HUES6 (cell line): ENCODE data around the gene GABRD.

Source experiments
- H3K27ac ChIP-seq: 2 replicates; pipeline ENCODE4 v1.7.0; 2013; ENCODE audit warnings: low read depth, mild to moderate bottlenecking, low read length, inconsistent platforms
- H3K27me3 ChIP-seq: 2 replicates; pipeline ENCODE4 v1.6.1; 2013; ENCODE audit warnings: low read length; ENCODE audit not compliant: control insufficient read depth, insufficient read depth
- H3K36me3 ChIP-seq: 2 replicates; pipeline ENCODE4 v1.6.1; 2013; ENCODE audit warnings: low read length; ENCODE audit not compliant: control insufficient read depth, insufficient read depth
- H3K4me1 ChIP-seq: 2 replicates; pipeline ENCODE4 v1.6.1; 2013; ENCODE audit warnings: low read length; ENCODE audit not compliant: control insufficient read depth, insufficient read depth
- H3K4me3 ChIP-seq: 2 replicates; pipeline ENCODE4 v1.5.1; 2013; ENCODE audit warnings: low read depth, low read length
- H3K9ac ChIP-seq: one replicate; pipeline ENCODE4 v1.6.1; 2013; ENCODE audit warnings: mild to moderate bottlenecking, low read length
- H3K9me3 ChIP-seq: 2 replicates; pipeline ENCODE4 v1.6.1; 2013; ENCODE audit warnings: low read depth, low read length; ENCODE audit not compliant: control insufficient read depth, insufficient read depth

GABRD gene

DNA sequence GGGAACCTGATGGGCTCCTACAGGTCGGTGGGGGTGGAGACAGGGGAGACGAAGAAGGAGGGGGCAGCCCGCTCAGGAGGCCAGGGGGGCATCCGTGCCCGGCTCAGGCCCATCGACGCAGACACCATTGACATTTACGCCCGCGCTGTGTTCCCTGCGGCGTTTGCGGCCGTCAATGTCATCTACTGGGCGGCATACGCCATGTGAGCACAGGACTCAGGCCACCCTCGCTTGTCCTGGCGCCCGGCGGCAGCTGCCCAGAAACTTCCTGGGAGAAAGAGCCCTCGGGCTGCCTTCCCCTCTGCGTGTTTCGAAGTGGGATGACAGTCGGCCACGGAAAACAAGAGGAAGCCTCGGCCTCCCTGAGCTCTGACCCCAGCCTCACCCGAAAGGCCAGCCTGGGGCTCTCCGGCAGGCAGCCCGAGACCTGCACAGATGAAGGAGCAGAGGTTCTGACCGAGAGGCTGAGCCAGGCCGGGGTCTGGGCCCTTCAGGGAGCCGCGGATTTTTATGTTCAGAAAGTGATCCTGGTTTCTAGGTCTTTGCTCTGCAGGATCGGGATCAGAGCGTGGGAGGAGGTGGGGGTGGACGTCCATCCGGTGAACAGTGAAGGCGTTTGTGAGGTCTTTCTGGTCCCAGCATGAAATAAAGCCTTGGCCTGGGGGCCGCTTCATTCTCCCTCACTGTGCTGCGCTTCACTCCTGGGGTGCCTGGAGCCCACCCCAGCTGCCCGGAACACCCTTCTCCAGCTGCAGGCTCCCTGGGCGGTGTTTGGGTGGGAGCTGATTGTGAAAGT, 11.1 kb downstream of the GABRD start:
- Histone ChIP-seq H3K4me1 (peaks cover 6% of the 10 kb centered on the region; the same call in 1 of the 2 replicates), H3K4me3 (no peak overlapping the region)

DNA sequence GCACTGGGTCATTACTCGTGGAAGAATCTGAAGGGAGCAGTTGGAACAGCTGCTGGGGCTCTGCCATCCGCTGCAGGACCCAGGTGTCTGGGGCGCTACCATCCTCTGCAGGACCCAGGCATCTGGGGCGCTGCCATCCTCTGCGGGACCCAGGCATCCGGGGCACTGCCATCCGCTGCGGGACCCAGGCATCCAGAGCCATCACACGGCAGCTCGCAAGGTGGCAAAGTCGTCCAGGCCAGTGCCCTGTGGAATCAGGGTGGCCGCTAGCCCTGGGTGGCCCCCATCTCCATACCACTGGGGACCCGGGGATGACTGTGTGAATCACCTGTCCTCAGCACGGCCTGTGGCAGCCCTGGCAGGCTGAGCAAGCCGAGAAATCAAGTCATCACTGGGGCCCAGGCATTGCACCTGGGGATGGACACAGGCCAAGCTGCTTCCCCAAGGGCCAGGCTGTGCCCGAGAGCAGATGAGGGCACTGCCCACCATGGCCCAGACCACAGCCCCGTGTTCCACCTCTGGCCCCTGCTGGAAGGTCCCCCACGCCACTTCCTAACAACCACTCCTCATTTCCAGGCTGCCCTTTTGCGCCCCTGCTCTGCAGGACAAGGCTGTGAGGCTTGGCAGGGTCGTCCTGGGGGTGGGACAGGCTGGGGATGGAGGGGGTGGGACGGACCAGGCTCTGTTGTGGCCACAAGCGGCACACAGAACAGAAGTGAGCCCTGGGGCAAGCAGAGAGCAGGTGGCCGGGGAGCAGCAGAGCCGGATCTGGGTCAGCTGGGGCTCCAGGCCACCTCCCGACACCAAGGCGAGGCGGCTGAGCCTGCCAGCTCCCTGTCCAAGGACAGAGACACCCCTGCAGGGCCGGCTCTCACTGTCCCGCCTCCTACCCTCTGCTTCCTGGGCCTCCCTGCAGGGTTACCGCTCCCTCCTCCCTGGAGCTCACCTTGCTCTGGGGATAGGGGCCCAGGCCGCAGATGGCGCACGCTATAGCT, 12.7 kb downstream of the GABRD start:
- no peaks in the 10 kb centered on the region; the same call in 1 of the 2 replicates for H3K27me3 ChIP-seq
- no peaks in the 10 kb centered on the region for H3K9me3 ChIP-seq
- no peaks in the 10 kb centered on the region for H3K36me3 ChIP-seq
- no peak overlapping the region for H3K4me3 ChIP-seq
- peaks cover 6% of the 10 kb centered on the region; the same call in 1 of the 2 replicates for H3K4me1 ChIP-seq
- no peak overlapping the region for H3K9ac ChIP-seq
- no peak overlapping the region for H3K27ac ChIP-seq

More for the DNA sequence above, 11.1 kb downstream of the GABRD start:
- H3K36me3 ChIP-seq: no peaks in the 10 kb centered on the region
- no peaks in the 10 kb centered on the region for H3K9me3 ChIP-seq
- no peak overlapping the region for H3K9ac ChIP-seq
- no peaks in the 10 kb centered on the region; the same call in 1 of the 2 replicates for H3K27me3 ChIP-seq
- no peak overlapping the region for H3K27ac ChIP-seq

DNA sequence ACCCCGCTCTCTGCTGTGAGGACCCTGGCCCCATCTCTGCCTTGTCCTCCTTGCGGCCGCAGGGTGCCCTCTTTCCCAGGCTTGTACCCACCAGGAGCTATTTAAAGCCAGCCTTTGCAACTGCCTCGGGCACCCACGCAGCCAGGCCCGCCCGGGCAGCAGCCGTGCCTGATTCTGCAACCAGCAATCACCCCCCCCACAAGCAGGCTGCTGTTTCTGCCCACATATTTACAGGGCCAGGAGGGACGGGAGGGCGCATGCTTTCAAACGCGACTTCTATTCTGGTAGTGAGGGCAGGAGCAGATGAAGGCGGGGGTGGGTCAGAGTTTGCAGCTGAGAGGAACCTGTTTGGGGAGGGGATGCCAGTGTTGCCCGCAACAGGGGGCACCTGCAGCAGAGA, 13.6 kb downstream of the GABRD start:
- H3K4me3 ChIP-seq: no peak overlapping the region
- H3K9me3 ChIP-seq: no peaks in the 10 kb centered on the region
- no peaks in the 10 kb centered on the region for H3K36me3 ChIP-seq
- no peak overlapping the region for H3K27ac ChIP-seq
- peaks cover 6% of the 10 kb centered on the region; the same call in 1 of the 2 replicates for H3K4me1 ChIP-seq
- H3K9ac ChIP-seq: no peak overlapping the region
- no peaks in the 10 kb centered on the region; the same call in 1 of the 2 replicates for H3K27me3 ChIP-seq

DNA sequence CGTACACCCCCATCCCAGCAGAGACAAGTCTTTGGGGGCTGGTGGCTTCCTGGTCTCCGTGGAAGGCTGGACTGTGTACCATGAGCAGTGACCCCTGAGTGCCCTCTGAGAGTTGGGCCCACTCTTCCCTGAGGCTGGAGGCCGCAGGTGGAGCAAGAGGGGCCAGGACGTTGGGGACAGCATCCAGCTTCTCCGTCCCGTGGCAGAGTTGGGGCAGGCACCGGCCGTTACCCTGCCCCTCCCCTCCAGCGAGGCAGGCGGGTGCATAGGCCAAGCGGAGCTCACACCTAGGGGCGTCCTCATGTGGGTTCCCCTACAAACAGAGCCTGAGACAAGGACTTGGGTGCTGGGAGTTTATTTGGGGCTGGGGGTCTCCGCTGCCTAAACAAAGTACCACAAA, 14.0 kb downstream of the GABRD start:
- Histone ChIP-seq H3K9ac (no peak overlapping the region), H3K4me1 (peaks cover 6% of the 10 kb centered on the region; the same call in 1 of the 2 replicates), H3K4me3 (no peak overlapping the region), H3K9me3 (no peaks in the 10 kb centered on the region), H3K27me3 (no peaks in the 10 kb centered on the region; the same call in 1 of the 2 replicates), H3K27ac (no peak overlapping the region), H3K36me3 (no peaks in the 10 kb centered on the region)

DNA sequence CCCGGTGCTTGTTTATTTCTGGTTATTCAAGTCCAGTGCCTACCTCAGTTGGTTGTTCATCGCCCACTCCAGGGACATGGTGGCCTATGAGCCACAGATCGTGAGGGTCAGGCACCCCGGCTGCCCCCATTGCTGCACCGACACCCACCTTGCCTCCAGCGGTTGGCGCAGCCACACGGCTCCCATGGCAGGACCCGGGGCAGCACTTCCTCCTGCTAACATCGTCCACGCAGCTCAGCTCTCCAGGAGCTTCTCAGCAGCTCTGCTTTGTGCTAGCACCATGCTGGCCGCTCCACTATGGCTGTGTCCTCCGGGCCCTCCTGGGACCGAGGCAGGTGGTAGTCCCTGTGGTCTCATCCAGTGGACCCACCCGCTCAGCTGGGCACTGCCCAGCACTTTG, 17.1 kb downstream of the GABRD start:
- Histone ChIP-seq H3K9ac (no peak overlapping the region), H3K36me3 (no peaks in the 10 kb centered on the region), H3K4me1 (peaks cover 6% of the 10 kb centered on the region; the same call in 1 of the 2 replicates), H3K9me3 (peaks cover 3% of the 10 kb centered on the region; the same call in 1 of the 2 replicates), H3K27ac (no peak overlapping the region), H3K4me3 (no peak overlapping the region), H3K27me3 (no peaks in the 10 kb centered on the region)

DNA sequence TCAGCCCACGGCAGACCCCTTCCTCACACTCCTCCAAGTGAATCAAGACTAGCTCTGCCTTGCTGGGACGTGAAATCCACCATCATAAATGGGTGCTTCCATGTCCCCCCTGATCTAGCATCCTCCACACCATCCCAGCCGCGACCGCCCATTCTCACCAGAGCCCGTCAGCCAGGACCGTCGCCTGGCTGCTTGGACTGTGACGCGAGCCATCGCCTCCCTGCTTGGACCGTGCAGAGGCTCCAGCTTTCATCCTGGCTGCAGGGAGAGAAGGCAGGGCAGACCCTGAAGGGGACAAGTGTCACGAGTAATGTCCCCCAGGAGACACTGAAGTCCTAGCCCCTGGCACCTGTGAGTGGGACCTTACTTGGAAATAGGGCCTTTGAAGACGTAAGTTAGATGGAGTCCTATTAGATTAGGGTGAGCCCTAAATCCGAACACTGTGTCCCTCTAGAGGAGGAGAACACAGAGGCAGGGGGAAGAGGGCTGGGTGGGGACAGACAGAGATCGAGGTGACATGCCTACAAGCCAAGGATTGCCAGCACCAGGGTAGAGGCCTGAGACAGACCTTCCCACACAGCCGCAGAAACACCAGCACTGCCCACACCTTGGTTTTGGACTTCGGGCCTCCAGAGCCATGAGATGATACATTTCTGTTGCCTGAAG, 18.3 kb downstream of the GABRD start:
- Histone ChIP-seq H3K9me3 (peaks cover 3% of the 10 kb centered on the region; the same call in 1 of the 2 replicates), H3K36me3 (no peaks in the 10 kb centered on the region), H3K9ac (no peak overlapping the region), H3K4me1 (peaks cover 2% of the 10 kb centered on the region; the same call in 1 of the 2 replicates), H3K27ac (no peak overlapping the region), H3K27me3 (no peaks in the 10 kb centered on the region), H3K4me3 (no peak overlapping the region)

DNA sequence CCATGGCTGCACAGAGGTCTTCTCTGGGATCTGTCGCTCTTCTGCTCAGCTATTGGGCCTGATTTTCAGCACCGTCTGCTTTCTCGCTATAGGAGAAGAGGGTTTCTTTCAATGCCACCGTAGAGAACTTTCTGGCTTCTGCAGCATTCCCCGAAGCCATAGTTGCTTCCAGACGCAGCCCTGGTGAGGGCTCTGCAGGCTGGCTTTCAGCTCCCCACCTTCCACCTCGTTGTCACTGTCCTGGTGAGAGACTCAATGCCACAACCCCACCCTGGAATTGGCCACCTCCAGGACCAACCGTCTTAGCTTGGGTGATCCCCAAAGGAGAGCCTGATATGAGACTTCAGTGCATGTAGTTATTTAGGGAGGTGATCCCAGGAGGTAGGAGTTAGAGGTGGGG, 19.1 kb downstream of the GABRD start:
- Histone ChIP-seq H3K9me3 (peaks cover 3% of the 10 kb centered on the region; the same call in 1 of the 2 replicates), H3K4me3 (no peak overlapping the region), H3K27me3 (no peaks in the 10 kb centered on the region), H3K9ac (no peak overlapping the region), H3K27ac (no peak overlapping the region), H3K36me3 (no peaks in the 10 kb centered on the region), H3K4me1 (no peaks in the 10 kb centered on the region)

DNA sequence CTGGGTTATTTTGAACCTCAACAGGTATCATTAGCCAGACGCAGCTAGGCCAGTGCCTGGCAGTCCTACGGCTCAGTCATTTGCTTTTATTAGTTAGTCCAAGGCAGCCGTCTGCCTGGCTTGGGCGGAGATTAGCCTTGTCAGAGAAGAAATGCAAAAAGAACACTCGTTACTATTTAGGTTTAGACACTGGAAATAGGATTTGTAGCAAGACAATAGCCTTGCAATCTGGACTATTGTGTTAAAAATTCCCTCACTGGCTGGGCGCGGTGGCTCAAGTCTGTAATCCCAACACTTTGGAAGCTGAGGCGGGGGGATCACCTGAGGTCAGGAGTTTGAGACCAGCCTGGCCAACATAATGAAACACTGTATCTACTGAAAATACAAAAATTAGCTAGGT, 20.1 kb downstream of the GABRD start:
- no peaks in the 10 kb centered on the region for H3K27me3 ChIP-seq

DNA sequence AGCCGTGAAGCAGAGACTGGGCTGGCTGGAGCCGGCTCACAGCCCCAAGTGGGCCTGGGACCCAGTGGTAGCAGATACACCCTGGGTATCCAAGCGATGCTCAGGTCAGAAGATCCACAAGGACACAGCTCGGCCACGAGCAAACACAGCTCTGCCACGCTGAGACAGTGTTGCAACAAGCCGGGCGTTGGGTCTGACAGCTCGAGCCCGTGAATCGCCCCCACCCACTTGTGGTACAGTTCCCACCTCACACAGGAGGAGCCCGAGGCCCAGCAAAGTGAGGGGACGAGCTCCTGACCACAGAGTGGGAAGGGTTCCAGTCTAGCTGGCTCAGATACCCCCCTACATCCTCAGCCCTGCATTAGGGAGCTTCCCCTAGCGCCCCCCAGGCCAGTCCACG, 22.2 kb downstream of the GABRD start:
- H3K9ac ChIP-seq: no peak overlapping the region
- H3K9me3 ChIP-seq: peaks cover 3% of the 10 kb centered on the region; the same call in 1 of the 2 replicates
- no peak overlapping the region for H3K4me3 ChIP-seq
- peaks cover 9% of the 10 kb centered on the region for H3K27me3 ChIP-seq
- peaks cover 7% of the 10 kb centered on the region; the same call in 1 of the 2 replicates for H3K4me1 ChIP-seq
- no peak overlapping the region for H3K27ac ChIP-seq
- no peaks in the 10 kb centered on the region for H3K36me3 ChIP-seq

More for the DNA sequence above, 20.1 kb downstream of the GABRD start:
- peaks cover 3% of the 10 kb centered on the region; the same call in 1 of the 2 replicates for H3K9me3 ChIP-seq
- no peaks in the 10 kb centered on the region for H3K36me3 ChIP-seq
- no peaks in the 10 kb centered on the region for H3K4me1 ChIP-seq
- H3K27ac ChIP-seq: no peak overlapping the region
- no peak overlapping the region for H3K4me3 ChIP-seq
- no peak overlapping the region for H3K9ac ChIP-seq

DNA sequence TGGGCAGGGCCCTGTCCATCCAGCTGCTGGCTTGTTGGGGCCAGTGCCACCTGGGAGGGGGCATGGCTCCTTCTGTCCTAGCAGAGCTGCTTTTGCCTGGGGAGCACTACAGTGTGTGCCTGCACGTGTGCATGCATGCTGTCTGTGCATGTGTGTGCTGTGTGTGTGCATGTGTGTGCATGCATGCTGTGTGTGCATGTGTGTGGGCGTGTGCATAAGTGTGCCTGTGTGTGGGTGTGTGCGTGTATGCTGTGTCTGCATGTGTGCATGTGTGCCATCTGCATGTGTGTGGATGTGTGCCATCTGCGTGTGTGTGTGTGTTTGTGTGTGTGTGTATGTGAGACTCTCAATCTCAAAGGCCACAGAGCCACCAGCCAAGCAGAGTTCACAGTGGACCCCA, 22.7 kb downstream of the GABRD start:
- Histone ChIP-seq H3K27ac (no peak overlapping the region), H3K27me3 (peaks cover 10% of the 10 kb centered on the region), H3K9ac (no peak overlapping the region), H3K9me3 (peaks cover 3% of the 10 kb centered on the region; the same call in 1 of the 2 replicates), H3K36me3 (no peaks in the 10 kb centered on the region), H3K4me3 (no peak overlapping the region), H3K4me1 (peaks cover 12% of the 10 kb centered on the region)
